DMS79 (cell line): ENCODE measurements around the gene TNN.
A peak's percentile ranks its signal among the peaks of the same experiment; 100 is the strongest.
"Not testable (repeated sequence)": the region's sequence is repeated elsewhere in the genome, so short reads cannot be mapped to it uniquely, and the experiment has no call there.

Experiments used
- DNase-seq: peaks from one replicate; lab custom pipeline; 2025; lab: John Stamatoyannopoulos, UW

TNN gene, protein sequence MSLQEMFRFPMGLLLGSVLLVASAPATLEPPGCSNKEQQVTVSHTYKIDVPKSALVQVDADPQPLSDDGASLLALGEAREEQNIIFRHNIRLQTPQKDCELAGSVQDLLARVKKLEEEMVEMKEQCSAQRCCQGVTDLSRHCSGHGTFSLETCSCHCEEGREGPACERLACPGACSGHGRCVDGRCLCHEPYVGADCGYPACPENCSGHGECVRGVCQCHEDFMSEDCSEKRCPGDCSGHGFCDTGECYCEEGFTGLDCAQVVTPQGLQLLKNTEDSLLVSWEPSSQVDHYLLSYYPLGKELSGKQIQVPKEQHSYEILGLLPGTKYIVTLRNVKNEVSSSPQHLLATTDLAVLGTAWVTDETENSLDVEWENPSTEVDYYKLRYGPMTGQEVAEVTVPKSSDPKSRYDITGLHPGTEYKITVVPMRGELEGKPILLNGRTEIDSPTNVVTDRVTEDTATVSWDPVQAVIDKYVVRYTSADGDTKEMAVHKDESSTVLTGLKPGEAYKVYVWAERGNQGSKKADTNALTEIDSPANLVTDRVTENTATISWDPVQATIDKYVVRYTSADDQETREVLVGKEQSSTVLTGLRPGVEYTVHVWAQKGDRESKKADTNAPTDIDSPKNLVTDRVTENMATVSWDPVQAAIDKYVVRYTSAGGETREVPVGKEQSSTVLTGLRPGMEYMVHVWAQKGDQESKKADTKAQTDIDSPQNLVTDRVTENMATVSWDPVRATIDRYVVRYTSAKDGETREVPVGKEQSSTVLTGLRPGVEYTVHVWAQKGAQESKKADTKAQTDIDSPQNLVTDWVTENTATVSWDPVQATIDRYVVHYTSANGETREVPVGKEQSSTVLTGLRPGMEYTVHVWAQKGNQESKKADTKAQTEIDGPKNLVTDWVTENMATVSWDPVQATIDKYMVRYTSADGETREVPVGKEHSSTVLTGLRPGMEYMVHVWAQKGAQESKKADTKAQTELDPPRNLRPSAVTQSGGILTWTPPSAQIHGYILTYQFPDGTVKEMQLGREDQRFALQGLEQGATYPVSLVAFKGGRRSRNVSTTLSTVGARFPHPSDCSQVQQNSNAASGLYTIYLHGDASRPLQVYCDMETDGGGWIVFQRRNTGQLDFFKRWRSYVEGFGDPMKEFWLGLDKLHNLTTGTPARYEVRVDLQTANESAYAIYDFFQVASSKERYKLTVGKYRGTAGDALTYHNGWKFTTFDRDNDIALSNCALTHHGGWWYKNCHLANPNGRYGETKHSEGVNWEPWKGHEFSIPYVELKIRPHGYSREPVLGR (N-terminal part only)

GRCh38 chr1:175067362-175068106, at the start of gene TNN:
Gene TNN (plus strand): TSS chr1:175067833. CDS start chr1:175077419, 9,586 bp downstream.
- no peak for DNase-seq

- DNase-seq, result no peak
Observed at GRCh38 chr1:175019524-175019923, 48.1 kb upstream of the TNN start.

DNA sequence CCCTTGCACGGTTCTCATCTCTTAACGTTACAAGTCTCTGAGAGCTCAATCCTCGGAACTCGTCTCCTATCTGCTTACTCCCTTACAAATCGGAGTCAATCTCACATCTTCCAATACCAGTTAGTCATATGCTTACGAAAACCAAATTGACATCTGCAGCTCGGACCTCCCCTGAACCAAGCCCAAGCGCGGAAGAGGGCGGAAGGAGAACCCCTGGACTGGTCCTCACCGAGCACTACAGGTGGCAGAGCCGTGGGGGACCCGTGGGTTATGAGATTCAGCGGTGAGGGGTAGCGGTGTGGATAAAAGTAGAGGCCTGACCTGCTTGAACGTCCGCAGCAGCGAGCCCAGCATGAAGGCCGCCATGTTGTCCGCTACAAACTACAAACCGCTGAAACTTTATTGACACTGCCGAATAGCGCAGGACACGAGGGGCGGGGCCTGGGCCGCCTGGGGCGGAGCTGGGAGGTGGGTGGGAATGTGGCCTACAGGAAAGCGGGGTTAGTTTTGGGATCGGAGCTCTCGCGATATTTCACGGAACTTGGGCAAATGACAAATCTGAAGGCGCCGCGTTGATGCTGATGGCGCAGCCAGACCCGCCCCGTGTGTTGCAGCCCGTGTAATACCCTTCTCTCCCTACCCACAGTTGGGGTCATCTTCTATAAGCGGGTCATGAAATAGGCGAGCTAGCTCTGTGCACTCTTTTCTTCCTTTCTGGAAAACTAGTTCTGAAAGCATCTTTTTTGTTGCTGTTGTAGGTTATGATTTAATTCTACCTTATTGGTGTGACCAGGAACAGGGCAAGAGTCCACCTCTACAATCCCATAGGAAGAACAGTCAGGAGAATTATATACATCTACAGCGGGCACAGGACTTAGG, 44.4 kb upstream of the TNN start, which contains the start of gene MRPS14:
Gene MRPS14, minus strand, starts transcription at position 383 of the 879 bp plus-strand sequence. Its CDS starts 17 bp downstream, at position 366.
- DNase-seq, result peak; percentile 88

DNA sequence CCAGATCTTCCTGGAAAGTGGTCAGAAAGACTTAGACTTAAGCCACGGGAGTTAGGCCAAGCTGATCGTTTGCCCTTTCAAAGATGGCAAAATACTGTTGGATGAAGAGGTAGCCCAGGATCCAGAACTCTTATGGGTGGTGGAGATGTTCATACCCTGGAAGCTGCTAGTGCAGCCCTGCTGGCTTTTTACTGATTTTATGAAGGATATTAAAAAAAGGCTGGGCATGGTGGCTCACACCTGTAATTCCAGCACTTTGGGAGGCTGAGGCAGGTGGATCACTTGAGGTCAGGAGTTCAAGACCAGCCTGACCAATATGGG, 43.8 kb upstream of the TNN start:
- not testable (repeated sequence) for DNase-seq

GRCh38 chr1:175024773-175025172, 42.9 kb upstream of the TNN start:
- DNase-seq, result no peak

DNA sequence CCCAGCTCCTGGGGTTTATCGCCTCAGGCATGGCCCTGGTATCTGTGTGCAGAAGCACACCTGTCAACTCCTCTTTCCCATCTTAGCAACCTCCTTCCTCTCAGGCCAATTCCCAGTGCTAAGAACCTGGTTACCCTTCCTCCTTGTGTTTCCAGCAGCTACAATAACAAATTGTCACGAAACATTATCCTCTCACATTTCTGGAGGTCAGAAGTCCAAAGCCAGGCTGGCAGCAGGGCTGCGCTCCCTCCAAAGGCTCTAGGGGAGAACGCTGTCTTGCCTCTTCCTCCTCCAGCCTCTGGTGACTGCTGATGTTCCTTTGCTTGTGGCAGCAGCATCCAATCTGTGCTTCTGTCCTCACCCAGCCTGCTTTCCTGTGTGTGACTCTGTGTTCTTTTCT, 33.7 kb upstream of the TNN start:
- no peak for DNase-seq

DNA sequence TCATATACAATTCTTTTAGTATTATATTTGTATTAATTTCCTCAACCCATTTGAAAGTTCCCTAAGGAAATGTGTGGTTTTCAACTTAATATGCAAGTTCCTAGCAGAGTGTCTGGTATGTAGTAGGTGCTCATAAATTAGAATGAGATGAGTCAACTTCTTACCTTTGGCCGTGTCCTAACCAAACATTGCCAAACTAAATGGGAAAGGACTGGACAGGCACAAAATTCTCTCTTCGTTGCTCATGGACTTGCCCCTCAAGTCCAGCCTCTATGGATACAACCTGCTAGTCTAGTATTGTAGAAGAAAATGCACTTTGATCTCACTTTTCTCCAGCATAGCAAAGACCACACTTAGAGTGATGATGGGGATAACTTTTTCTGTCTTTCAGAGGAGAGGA, 32.9 kb upstream of the TNN start:
- no peak for DNase-seq

DNA sequence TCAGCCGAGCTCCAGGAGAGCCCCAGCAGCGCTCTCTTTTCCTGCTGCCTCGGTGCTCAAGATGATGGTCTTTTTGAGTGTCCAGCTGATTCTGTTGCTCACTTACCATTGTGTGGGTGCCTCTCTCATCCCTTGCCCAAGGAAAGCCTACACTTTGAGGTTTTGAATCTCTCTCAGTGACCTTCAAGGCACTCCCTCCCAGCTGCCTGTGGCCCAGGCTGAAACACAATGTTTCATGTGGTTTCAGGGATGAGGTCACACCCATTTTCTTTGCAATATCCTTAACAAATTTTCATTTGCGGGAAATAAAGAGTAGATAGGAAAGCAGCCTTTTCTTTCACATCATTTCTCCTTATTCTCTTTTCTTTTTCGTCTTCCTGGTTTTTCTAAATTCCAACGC, 31.8 kb upstream of the TNN start:
- no peak for DNase-seq

DNA sequence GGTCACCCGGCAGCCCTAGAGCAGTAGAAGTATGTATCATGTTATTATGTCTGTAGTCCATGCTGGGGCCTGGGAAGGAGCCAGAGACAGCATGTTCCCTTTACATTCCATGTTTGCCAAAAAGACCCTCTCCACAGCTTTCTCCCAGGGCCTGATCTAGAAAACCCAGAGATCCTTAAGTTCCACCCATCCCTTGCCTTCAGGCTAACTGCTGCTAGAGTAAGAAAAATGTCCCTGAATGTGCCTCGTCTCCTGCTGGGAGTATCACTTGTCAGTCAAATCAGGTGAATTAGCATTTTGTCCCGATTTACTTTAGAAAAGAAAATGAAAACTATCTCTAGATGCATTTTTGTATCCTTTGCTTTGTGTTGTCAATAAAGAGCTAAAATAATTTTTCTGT, 31.2 kb upstream of the TNN start:
- no peak for DNase-seq

DNA sequence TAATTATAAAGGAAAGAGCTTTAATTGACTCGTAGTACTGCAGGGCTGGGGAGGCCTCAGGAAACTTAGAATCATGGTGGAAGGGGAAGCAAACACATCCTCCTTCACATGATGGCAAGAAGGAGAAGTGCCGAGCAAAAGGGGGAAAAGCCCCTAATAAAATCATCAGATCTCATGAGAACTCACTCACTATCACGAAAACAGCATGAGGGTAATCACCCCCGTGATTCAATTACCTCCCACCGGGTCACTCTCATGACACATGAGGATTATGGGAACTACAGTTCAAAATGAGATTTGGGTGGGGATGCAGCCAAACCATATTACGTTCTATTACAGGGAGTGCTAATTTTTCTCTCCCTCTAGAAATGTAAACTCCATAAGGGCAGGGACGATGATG, 30.2 kb upstream of the TNN start:
- DNase-seq, result no peak

DNA sequence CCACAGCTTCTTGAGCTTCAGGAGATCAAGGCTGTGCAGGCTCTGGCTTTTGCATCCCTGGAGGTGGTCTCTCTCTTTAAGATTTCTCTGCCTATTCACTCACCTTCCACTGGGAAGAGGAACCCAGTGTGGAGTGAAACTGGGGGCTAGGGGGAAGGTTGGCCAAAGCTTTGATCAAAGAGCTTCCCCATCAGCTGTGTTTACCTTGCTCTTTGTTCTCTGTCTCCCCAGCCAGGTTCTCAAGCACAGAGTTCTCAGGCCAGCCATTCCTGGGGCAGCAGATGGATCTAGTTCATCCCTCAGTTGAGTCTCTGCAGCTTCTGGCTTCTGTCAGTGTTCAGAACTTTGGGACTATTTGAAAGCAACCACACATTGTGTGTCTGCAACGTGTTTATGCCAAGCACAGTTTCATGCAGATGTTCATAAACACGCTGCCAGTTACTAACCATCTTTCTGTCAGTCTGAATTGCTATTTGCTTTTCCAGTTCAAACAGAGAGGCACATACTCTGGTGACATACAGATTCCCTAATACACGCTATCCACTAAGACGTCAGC, 27.2 kb upstream of the TNN start:
- DNase-seq, result no peak

- no peak for DNase-seq
Observed at GRCh38 chr1:175042650-175043049, 25.0 kb upstream of the TNN start.

DNA sequence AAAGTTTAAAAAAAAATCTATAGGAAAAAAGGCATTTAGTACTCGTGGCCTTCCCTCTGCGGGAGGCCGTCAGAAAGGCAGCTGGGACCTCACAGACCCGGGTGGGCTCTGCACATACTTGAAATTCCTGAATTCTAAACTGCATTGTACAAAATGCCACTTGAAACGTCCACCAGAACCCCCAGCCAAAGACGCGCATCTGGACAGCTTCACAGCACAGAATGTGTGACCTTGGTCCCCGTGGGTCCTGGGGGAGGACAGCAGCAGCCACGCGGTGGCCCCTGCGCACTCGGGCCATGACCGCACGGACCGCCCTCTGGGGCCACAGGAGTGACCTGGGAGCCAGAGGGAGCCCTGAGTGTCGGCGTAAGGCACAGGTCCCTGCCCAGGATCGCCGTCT, 23.8 kb upstream of the TNN start:
- no peak for DNase-seq

GRCh38 chr1:175044591-175044990, 23.0 kb upstream of the TNN start:
- DNase-seq, result not testable (repeated sequence)

GRCh38 chr1:175045097-175045496, 22.5 kb upstream of the TNN start:
- DNase-seq, result no peak

DNA sequence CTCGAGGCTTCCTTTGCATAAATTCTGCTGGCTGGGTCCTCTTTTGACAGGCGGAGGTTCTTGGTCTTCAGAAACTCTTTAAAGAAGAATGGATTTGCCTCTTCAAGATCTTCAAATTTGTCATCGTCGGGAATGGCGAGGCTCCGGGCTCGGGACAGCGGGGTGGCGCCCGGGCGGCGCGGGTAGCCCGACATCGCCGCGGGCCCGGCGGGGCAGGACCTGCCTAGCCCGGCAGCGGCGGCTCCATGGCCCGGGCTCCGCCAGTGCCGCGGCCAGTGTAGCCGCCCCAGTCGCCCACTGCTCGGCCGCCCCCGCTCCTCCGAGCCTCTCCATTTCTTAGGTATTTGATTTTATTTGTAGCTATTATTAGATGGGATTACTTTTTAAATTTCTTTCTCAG, 22.1 kb upstream of the TNN start:
- no peak for DNase-seq

DNA sequence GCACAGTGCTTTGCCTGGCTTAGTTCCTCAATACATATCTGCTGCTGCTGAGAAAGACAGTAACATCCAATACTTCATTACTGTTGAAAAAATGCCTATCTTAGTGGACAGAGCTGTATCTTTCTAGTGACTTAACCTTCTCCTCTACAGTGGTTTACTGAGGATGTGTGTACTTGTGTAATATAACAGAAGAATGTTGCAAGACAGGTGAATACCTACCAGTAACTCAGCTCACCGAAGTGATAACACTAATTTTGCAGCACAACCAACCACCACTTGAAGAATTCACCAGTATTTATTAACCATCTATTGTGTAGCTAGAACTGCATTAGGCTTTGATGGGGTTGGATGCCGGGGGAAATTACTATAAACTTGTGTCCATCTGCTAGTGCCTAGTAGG, 16.6 kb upstream of the TNN start:
- no peak for DNase-seq

DNA sequence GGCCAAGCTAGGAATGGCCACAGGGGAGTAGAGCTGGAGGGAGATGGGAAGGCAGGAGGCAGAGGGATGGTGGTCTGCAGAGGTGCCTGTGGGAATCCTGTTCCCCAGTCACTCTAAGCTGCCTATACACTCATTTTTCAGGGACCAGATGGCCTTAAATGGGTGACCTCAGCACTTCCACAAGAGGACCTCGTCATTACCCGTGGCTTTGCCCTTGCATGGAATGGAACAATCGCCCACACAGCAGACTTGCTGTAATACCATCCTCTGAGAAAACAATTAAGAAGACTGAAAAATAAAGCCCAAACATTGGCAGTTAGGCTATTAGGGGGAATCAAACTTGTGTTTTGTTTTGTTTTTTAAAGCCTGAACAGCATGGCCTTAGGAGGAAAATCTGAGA, 12.9 kb upstream of the TNN start:
- no peak for DNase-seq

DNA sequence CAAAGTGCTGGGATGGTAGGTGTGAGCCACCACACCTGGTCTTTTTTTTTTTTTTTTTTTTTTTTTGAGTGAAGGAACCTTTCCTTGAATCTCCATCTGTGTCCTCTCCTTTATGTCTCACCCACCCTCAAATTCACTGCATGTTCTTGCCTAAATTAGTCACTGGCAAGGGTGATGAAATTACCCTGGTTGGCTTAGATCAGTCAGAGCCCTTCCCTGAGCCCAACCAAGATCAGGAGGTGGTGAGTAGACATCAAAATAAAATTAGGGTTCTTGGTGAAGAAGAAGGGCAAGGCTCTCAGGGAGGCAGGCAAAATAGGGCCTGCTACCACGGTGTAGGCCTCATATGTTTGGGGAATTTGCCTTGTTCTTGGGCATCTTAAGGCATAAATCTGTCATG, 5.3 kb upstream of the TNN start:
- DNase-seq, result no peak

DNA sequence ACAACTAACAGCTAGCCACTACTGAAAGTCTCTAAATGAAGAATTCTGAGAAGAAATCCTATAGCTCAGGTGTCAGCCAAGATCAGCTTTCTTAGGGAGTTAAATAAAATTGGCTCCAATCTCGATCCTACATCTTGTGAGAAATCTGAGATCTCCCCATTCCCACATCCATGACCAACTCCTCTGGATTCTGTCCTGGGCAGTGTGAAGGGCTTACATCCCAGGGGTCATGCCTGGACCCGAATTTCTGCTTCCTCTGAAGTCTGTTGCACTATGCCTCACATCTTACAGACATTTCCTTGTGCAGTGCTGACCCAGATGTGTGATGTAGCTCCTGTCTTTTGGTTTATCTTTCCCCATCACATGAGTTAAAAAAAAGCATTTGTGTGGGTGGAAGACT, 4.8 kb upstream of the TNN start:
- no peak for DNase-seq
